WTC11 (cell line): ENCODE results near the gene SIT1.
"Not testable (repeated sequence)": the region's sequence is repeated elsewhere in the genome, so short reads cannot be mapped to it uniquely, and the experiment has no call there.

ENCODE experiments used
- ATF2 ChIP-seq: sonication (generic); formaldehyde crosslinking; IDR thresholded peaks from 2 replicates; pipeline ENCODE4 v1.8.1; 2022; ENCODE audit warnings: low read depth, missing genetic modification reagents, borderline replicate concordance
- CBFB ChIP-seq: sonication (generic); formaldehyde crosslinking; IDR thresholded peaks from 2 replicates; pipeline ENCODE4 v1.8.1; 2022; ENCODE audit warnings: mild to moderate bottlenecking, low read depth, missing genetic modification reagents
- CTCF ChIP-seq: fragments of 200-600 bp; IDR thresholded peaks from 2 replicates; pipeline ENCODE4 v1.8.0; 2022; ENCODE audit warnings: antibody characterized with exemption
- ETV6 ChIP-seq: sonication (generic); formaldehyde crosslinking; IDR thresholded peaks from 2 replicates; pipeline ENCODE4 v1.8.1; 2022; ENCODE audit warnings: mild to moderate bottlenecking, missing genetic modification reagents
- HMGA2 ChIP-seq: fragments of 250-450 bp; sonication (Bioruptor Pico); IDR thresholded peaks from 2 replicates; pipeline ENCODE4 v1.4.0; 2021; ENCODE audit warnings: mild to moderate bottlenecking, moderate library complexity
- JUN ChIP-seq: sonication (generic); formaldehyde crosslinking; IDR thresholded peaks from 2 replicates; pipeline ENCODE4 v1.8.0; 2023; ENCODE audit warnings: mild to moderate bottlenecking, missing genetic modification reagents
- NFATC4 ChIP-seq: fragments of 250-450 bp; sonication (Bioruptor Pico); IDR thresholded peaks from 2 replicates; pipeline ENCODE4 v1.9.0; 2021; ENCODE audit warnings: mild to moderate bottlenecking
- NR1H2 ChIP-seq: sonication (generic); formaldehyde crosslinking; IDR thresholded peaks from 2 replicates; pipeline ENCODE4 v1.9.0; 2021; ENCODE audit warnings: mild to moderate bottlenecking, moderate library complexity, missing genetic modification reagents
- NR3C1 ChIP-seq: sonication (generic); formaldehyde crosslinking; conservative IDR thresholded peaks from 2 replicates; pipeline ENCODE4 v1.8.1; 2023; ENCODE audit warnings: low read depth, mild to moderate bottlenecking, missing genetic modification reagents
- TCF7 ChIP-seq: sonication (generic); formaldehyde crosslinking; IDR thresholded peaks from 2 replicates; pipeline ENCODE4 v1.8.0; 2022; ENCODE audit warnings: mild to moderate bottlenecking, low read depth, missing genetic modification reagents, moderate library complexity
- TEAD4 ChIP-seq: sonication (generic); formaldehyde crosslinking; IDR thresholded peaks from 2 replicates; pipeline ENCODE4 v1.8.0; 2022; ENCODE audit warnings: mild to moderate bottlenecking, missing genetic modification reagents
- USF2 ChIP-seq: sonication (generic); formaldehyde crosslinking; IDR thresholded peaks from 2 replicates; pipeline ENCODE4 v1.8.1; 2023; ENCODE audit warnings: mild to moderate bottlenecking, missing genetic modification reagents, moderate library complexity
- TF ChIP-seq, protein P1 (sequence below): sonication (generic); formaldehyde crosslinking; IDR thresholded peaks from 2 replicates; pipeline ENCODE4 v1.8.0; 2022; ENCODE audit warnings: mild to moderate bottlenecking, missing genetic modification reagents
- TF ChIP-seq, protein P2 (sequence below): fragments of 250-450 bp; sonication (Bioruptor Pico); IDR thresholded peaks from 2 replicates; pipeline ENCODE4 v1.9.0; 2021; ENCODE audit warnings: mild to moderate bottlenecking

- not testable (repeated sequence) for TF ChIP-seq CTCF; ETV6; NR1H2 (CRISPR knock-in tag); TCF7 (CRISPR knock-in tag); ATF2 (CRISPR knock-in tag); NR3C1 (CRISPR knock-in tag); TEAD4 (CRISPR knock-in tag); NFATC4 (CRISPR knock-in tag); USF2; JUN (CRISPR knock-in tag); CBFB (CRISPR knock-in tag); HMGA2
- TF ChIP-seq, protein P1, sequence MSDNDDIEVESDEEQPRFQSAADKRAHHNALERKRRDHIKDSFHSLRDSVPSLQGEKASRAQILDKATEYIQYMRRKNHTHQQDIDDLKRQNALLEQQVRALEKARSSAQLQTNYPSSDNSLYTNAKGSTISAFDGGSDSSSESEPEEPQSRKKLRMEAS (CRISPR knock-in tag), result not testable (repeated sequence)
- TF ChIP-seq, protein P2, sequence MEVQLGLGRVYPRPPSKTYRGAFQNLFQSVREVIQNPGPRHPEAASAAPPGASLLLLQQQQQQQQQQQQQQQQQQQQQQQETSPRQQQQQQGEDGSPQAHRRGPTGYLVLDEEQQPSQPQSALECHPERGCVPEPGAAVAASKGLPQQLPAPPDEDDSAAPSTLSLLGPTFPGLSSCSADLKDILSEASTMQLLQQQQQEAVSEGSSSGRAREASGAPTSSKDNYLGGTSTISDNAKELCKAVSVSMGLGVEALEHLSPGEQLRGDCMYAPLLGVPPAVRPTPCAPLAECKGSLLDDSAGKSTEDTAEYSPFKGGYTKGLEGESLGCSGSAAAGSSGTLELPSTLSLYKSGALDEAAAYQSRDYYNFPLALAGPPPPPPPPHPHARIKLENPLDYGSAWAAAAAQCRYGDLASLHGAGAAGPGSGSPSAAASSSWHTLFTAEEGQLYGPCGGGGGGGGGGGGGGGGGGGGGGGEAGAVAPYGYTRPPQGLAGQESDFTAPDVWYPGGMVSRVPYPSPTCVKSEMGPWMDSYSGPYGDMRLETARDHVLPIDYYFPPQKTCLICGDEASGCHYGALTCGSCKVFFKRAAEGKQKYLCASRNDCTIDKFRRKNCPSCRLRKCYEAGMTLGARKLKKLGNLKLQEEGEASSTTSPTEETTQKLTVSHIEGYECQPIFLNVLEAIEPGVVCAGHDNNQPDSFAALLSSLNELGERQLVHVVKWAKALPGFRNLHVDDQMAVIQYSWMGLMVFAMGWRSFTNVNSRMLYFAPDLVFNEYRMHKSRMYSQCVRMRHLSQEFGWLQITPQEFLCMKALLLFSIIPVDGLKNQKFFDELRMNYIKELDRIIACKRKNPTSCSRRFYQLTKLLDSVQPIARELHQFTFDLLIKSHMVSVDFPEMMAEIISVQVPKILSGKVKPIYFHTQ (CRISPR knock-in tag), result not testable (repeated sequence)
These were observed 13.2 kb downstream of the SIT1 start for GRCh38 chr9:35637427-35637955.
